Body of pancreas (tissue), 4 donors: ENCODE data around the gene SRSF1. TPM values are rescaled to one million over a fixed set of nuclear protein-coding genes. Genes with fewer than 3 reads are reported as not detected.

Experiments
- ATAC-seq: fragments of 150-250 bp; one replicate; pipeline ENCODE4 v1.9.1; 2016
- DNase-seq, 4 donors: peaks; one replicate each; pipeline ENCODE4 v3.0.0-alpha.2; 2019
- H3K27ac ChIP-seq, 4 donors: fragments of 200-600 bp; sonication (generic); 1 replicate in 3 of 4; 2 replicates in 1 of 4; pipeline versions ENCODE4 v1.5.1 to v1.6.1; 2016 to 2019; ENCODE audit warnings: mild to moderate bottlenecking in 1 of 4, mixed read lengths in 1 of 4, moderate library complexity in 1 of 4
- H3K27me3 ChIP-seq, 2 donors: fragments of 200-600 bp; sonication (generic); one replicate each; pipeline ENCODE4 v1.6.0; 2016; ENCODE audit warnings: mild to moderate bottlenecking in 1 of 2
- H3K36me3 ChIP-seq, 2 donors: fragments of 200-600 bp; sonication (generic); replicated peaks in 1 of 2; 2 replicates each; pipeline ENCODE4 v1.5.1; 2016; ENCODE audit warnings: low read depth in 2 of 2; ENCODE audit not compliant: insufficient read depth in 1 of 2
- H3K4me1 ChIP-seq: fragments of 200-600 bp; sonication (generic); one replicate; pipeline ENCODE4 v1.6.0; 2016
- H3K4me3 ChIP-seq, 2 donors: fragments of 200-600 bp; sonication (generic); 1 replicate in 1 of 2; 2 replicates in 1 of 2; pipeline ENCODE4 v1.5.1; 2016 to 2019
- H3K9me3 ChIP-seq, 3 donors: fragments of 200-600 bp; sonication (generic); 1 replicate in 2 of 3; 2 replicates in 1 of 3; pipeline ENCODE4 v1.5.1; 2016
- POLR2A ChIP-seq, 3 donors: fragments of 450-650 bp; IDR thresholded peaks; one replicate each; pipeline ENCODE4 v1.6.1; 2016; ENCODE audit warnings: antibody characterized with exemption in 3 of 3, mild to moderate bottlenecking in 2 of 3
- WGBS, 2 donors: methylation state at CpG; one replicate each; pipeline ENCODE4 v1.1.5; 2017; 5-methylcytosine and 5-hydroxymethylcytosine counted together
- intact Hi-C: fragments of 100-400 bp; cut with DNase I; formaldehyde crosslinking; loops from one replicate; pipeline ENCODE4 v1.15.1; 2023
- total RNA-seq, 2 donors: library from RNA; depleted of rRNA; stranded (reverse); fragments of >200 nt; gene quantifications; one replicate each; pipeline ENCODE4 v1.1.0, GENCODE V29; 2016
- TF ChIP-seq, protein P1 (sequence below), 7 experiments: fragments of 450-650 bp in 4 of 7; fragments of 200-600 bp in 3 of 7; sonication (generic) in 3 of 7; IDR thresholded peaks; one replicate each; pipeline ENCODE4 v1.5.1; 2016 to 2019; ENCODE audit warnings: antibody characterized with exemption in 7 of 7

The SRSF1 gene
- total RNA-seq, 2 donors from 2014 or later, result 76.0 to 139 TPM

DNA sequence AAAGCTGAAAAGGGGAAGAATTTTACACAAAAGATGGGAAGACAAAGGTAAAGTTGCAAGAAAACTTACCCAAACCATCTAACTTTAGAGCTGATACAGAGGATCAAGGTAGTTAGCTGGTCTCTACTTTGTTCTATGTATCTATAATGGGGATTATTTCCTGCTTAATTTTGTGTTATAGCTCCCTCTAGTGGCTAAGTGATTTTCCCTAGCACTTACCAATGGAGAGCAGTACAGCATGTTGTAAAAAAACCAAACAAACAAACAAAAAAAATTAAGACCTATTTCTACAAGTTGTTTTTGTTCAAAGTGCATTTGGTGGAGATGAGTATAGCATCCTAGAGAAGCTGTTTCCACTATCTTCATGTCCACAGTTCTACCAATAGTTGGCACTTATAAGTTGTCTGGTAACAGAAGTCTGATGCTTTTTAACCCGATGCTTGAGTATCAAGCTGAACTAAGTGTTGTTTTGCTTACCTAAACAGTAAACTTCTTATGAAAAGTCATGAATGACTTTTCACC lies 7.5 kb downstream of the SRSF1 start:
- DNase-seq (no peak), ATAC-seq (peak; percentile 83)
- intact Hi-C loops, result no loop called here
- Histone ChIP-seq H3K4me1 (peaks cover 37% of the 10 kb centered on the region), H3K9me3 (no peaks in the 10 kb centered on the region), H3K27me3 (no peaks in the 10 kb centered on the region), H3K36me3 (peaks cover 0 to 5% of the 10 kb centered on the region in 2 donors), H3K27ac (no peak overlapping the region), H3K4me3 (no peak overlapping the region)
- 42 to 46% methylated on average over 1 of the region's 1 CpG for WGBS, 2 donors
- TF ChIP-seq, protein P1, sequence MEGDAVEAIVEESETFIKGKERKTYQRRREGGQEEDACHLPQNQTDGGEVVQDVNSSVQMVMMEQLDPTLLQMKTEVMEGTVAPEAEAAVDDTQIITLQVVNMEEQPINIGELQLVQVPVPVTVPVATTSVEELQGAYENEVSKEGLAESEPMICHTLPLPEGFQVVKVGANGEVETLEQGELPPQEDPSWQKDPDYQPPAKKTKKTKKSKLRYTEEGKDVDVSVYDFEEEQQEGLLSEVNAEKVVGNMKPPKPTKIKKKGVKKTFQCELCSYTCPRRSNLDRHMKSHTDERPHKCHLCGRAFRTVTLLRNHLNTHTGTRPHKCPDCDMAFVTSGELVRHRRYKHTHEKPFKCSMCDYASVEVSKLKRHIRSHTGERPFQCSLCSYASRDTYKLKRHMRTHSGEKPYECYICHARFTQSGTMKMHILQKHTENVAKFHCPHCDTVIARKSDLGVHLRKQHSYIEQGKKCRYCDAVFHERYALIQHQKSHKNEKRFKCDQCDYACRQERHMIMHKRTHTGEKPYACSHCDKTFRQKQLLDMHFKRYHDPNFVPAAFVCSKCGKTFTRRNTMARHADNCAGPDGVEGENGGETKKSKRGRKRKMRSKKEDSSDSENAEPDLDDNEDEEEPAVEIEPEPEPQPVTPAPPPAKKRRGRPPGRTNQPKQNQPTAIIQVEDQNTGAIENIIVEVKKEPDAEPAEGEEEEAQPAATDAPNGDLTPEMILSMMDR (IDR thresholded peaks at IDR 0.05), result peak; percentile 44 to 96 (median 85)
- peak in 1 of 3 donors; percentile 6 for TF ChIP-seq POLR2A (IDR thresholded peaks at IDR 0.05)

DNA sequence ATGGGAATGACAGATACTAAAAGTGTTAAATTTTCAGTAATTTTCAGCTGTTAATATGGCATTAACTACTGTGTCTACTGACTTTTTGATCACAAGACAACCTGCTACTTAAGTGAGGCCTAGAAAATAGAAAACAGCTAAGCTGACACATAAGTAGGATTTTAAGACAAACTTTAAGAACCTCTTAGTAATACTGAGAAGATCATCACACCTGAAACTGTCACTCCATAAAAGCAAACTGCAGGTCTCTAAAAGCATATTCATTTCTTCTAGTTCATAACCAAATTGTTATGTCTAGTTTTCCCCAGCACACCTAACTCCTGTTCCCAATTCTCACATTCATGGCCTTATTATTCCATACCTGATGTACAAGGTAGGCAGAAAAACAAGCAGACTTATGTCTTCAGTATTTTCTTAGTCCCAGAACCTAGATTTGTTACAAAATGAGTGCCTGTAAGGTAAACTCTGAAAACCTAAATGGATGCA lies 8.0 kb downstream of the SRSF1 start:
- ATAC-seq, result no peak
- intact Hi-C loops, result no loop called here
- Histone ChIP-seq H3K9me3 (no peaks in the 10 kb centered on the region), H3K27ac (no peak overlapping the region), H3K27me3 (no peaks in the 10 kb centered on the region), H3K4me3 (no peak overlapping the region), H3K36me3 (peaks cover 0 to 3% of the 10 kb centered on the region in 2 donors), H3K4me1 (peaks cover 32% of the 10 kb centered on the region)
- no peak for DNase-seq
- TF ChIP-seq POLR2A (IDR thresholded peaks at IDR 0.05), result no peak
- TF ChIP-seq, protein P1 (IDR thresholded peaks at IDR 0.05), result no peak

DNA sequence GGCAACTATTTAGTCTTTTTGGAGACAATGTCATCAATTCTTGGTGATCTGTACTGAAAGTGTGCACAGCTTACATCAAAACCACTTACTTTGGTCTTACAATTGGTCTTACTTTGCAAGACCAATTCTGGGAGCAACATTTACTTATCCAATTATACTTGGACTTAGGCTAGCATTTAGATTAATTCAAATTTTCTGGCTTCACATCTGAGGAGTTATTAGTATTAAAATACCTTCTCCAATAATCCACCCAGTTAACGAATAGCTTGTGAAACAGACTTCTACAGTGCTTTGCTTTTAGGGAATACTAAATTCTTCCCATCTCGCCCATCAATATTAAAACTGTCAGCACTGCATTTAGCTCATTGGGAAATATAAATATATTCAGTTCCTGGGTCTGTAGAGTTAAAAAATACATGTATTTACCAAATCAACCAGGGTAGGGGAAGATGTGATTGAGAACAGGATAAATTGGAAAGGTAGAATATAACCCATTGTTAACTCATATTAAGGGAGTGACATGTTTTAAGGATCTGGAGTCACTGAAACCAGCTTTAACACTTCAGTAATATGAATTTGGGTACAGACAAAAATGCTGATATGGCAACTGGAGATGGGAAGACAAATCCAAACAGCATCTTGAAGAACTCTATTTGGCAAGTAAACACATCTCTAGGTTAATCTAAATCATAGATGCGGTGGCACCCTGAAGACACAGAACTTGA lies 9.8 kb downstream of the SRSF1 start:
- no peaks in the 10 kb centered on the region for H3K9me3 ChIP-seq
- TF ChIP-seq, protein P1 (IDR thresholded peaks at IDR 0.05), result no peak
- no peak for TF ChIP-seq POLR2A (IDR thresholded peaks at IDR 0.05)
- 86 to 88% methylated on average over 3 of the region's 3 CpGs for WGBS, 2 donors
- H3K36me3 ChIP-seq, result no peaks in the 10 kb centered on the region
- peaks cover 20% of the 10 kb centered on the region for H3K4me1 ChIP-seq
- no peak overlapping the region for H3K27ac ChIP-seq
- intact Hi-C loops, result no loop called here
- no peak overlapping the region for H3K4me3 ChIP-seq
- no peaks in the 10 kb centered on the region for H3K27me3 ChIP-seq
- no peak for DNase-seq
- ATAC-seq, result no peak

DNA sequence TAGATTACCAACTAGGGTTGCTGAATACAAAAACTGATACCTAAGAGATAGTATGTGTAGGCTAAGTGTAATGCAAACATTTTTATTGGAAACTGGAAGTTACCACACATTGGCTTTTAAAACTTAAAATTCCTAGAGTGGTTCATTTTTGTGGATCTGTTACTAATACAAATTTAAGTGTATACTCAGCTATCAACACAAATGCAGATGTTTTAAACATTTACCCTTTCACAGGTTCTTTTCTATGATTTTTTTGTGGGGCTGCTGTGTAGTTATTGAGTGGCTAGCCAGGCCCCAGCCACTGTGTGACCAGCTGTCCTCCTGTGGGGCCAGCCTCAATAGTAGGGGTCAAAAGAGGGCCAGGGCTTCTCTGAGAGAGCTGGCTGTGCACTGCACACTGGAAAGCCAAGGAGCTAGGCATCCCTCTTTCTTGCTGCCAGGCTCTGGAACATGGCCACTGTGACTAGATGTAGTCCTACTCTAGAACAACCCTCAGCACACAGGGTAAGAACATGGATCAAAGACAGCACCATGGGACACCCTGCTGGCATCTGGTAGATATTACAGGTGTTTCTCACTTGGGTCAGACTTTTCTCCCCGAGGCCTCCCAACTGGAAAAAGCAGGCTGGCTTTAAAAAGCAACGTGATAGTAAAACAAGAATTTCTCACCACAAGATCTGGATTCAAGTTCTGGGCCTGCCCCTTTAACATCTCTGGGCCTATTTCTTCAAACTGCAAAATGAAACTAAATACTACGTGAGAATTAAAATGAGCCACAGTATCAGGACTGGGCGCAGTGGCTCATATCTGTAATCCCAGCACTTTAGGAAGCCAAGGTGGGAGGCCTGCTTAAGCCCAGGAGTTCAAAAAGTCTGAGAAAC lies 11.7 kb downstream of the SRSF1 start:
- Histone ChIP-seq H3K4me1 (peaks cover 17% of the 10 kb centered on the region), H3K4me3 (no peak overlapping the region), H3K27me3 (no peaks in the 10 kb centered on the region), H3K27ac (peak overlapping the region in 1 of 4 donors; percentile 10), H3K36me3 (no peaks in the 10 kb centered on the region), H3K9me3 (no peaks in the 10 kb centered on the region)
- TF ChIP-seq, protein P1 (IDR thresholded peaks at IDR 0.05), result peak; percentile 35 to 83 (median 79)
- TF ChIP-seq POLR2A (IDR thresholded peaks at IDR 0.05), result peak in 2 of 3 donors; percentile 4 to 17
- DNase-seq (peak; percentile 73 to 80 (median 77)), ATAC-seq (peak; percentile 90)
- 25 to 34% methylated on average over 4 of the region's 4 CpGs for WGBS, 2 donors
- intact Hi-C loops, result no loop called here
